ENCODE measurements around the gene ZFYVE28. TPM values are rescaled to one million over a fixed set of nuclear protein-coding genes. Genes with fewer than 3 reads are reported as not detected.
A peak's percentile ranks its signal among the peaks of the same experiment; 100 is the strongest.

ZFYVE28 gene
- total RNA-seq, 3 donors from 2014 or later = 12.3 to 14.1 (median 13.9) TPM

GRCh38 chr4:2262145-2262943, 156.1 kb downstream of the ZFYVE28 start:
- Histone ChIP-seq H3K27ac (peak overlapping the region; percentile 86 to 96), H3K36me3 (no peaks in the 10 kb centered on the region), H3K4me1 (peaks cover 11 to 16% of the 10 kb centered on the region in 2 donors), H3K4me3 (peak overlapping the region; percentile 90 to 99 (median 91)), H3K9me3 (no peaks in the 10 kb centered on the region), H3K27me3 (no peaks in the 10 kb centered on the region)
- intact Hi-C loops (cut with DNase I; ENCODE audit: low total_unique reads) = no loop called here
- DNase-seq (ENCODE audit: low spot score in 2 of 2) = peak; percentile 99 to 100
- TF ChIP-seq POLR2A (IDR thresholded peaks at IDR 0.05) (peak; percentile 36), POLR2AphosphoS5 (IDR thresholded peaks at IDR 0.05) (peak; percentile 60 to 71 (median 61))
- TF ChIP-seq, protein P1, sequence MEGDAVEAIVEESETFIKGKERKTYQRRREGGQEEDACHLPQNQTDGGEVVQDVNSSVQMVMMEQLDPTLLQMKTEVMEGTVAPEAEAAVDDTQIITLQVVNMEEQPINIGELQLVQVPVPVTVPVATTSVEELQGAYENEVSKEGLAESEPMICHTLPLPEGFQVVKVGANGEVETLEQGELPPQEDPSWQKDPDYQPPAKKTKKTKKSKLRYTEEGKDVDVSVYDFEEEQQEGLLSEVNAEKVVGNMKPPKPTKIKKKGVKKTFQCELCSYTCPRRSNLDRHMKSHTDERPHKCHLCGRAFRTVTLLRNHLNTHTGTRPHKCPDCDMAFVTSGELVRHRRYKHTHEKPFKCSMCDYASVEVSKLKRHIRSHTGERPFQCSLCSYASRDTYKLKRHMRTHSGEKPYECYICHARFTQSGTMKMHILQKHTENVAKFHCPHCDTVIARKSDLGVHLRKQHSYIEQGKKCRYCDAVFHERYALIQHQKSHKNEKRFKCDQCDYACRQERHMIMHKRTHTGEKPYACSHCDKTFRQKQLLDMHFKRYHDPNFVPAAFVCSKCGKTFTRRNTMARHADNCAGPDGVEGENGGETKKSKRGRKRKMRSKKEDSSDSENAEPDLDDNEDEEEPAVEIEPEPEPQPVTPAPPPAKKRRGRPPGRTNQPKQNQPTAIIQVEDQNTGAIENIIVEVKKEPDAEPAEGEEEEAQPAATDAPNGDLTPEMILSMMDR (IDR thresholded peaks at IDR 0.05) = no peak

DNA sequence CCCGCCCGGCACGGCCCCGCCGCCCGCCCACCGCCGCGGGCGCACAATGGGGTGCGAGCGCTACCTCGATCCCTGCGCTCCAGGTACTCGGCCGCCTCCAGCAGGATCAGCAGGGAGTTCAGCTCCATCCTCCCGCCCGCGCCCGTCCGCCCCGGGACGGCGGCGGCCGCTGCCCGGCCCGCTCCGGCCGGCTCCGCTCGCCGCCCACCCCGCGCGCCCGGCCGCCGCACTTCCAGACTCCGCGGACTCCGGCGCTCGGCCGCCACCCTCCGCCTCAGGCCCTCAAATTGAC, 156.6 kb downstream of the ZFYVE28 start, which contains the start of gene MXD4:
Gene MXD4 (minus strand): TSS at position 257 of the 292 bp plus-strand sequence. CDS start 129 bp downstream, at position 128.
- peaks cover 17 to 22% of the 10 kb centered on the region in 2 donors for H3K4me1 ChIP-seq

GRCh38 chr4:2261110-2261852, 157.2 kb downstream of the ZFYVE28 start:
- DNase-seq (ENCODE audit: low spot score in 2 of 2) = peak in 1 of 2 donors; percentile 58
- intact Hi-C loops (cut with DNase I; ENCODE audit: low total_unique reads) = no loop called here
- Histone ChIP-seq H3K27me3 (no peaks in the 10 kb centered on the region), H3K4me3 (peak overlapping the region; percentile 90 to 99 (median 91)), H3K27ac (peak overlapping the region; percentile 85 to 96), H3K4me1 (peaks cover 22 to 24% of the 10 kb centered on the region in 2 donors), H3K36me3 (no peaks in the 10 kb centered on the region), H3K9me3 (no peaks in the 10 kb centered on the region)
- TF ChIP-seq, protein P1 (IDR thresholded peaks at IDR 0.05) = no peak
- TF ChIP-seq POLR2AphosphoS5 (IDR thresholded peaks at IDR 0.05) = no peak
- no peak for TF ChIP-seq POLR2A (IDR thresholded peaks at IDR 0.05)

More for the DNA sequence above, 156.6 kb downstream of the ZFYVE28 start, which contains the start of gene MXD4:
- TF ChIP-seq, protein P1 (IDR thresholded peaks at IDR 0.05) = no peak
- TF ChIP-seq POLR2A (IDR thresholded peaks at IDR 0.05) (no peak), POLR2AphosphoS5 (IDR thresholded peaks at IDR 0.05) (no peak)
- Histone ChIP-seq H3K27me3 (no peaks in the 10 kb centered on the region), H3K4me3 (peak within 1 kb of the TSS; percentile 90 to 99 (median 91)), H3K36me3 (no peaks in the 10 kb centered on the region), H3K9me3 (no peaks in the 10 kb centered on the region), H3K27ac (peak within 1 kb of the TSS; percentile 86 to 96)
- intact Hi-C loops (cut with DNase I; ENCODE audit: low total_unique reads) = no loop called here
- DNase-seq (ENCODE audit: low spot score in 2 of 2) = no peak

GRCh38 chr4:2260344-2261109, 157.9 kb downstream of the ZFYVE28 start:
- intact Hi-C loops (cut with DNase I; ENCODE audit: low total_unique reads) = no loop called here
- TF ChIP-seq POLR2AphosphoS5 (IDR thresholded peaks at IDR 0.05) (no peak), POLR2A (IDR thresholded peaks at IDR 0.05) (no peak)
- TF ChIP-seq, protein P1 (IDR thresholded peaks at IDR 0.05) = no peak
- Histone ChIP-seq H3K27ac (peak overlapping the region; percentile 85 to 96), H3K36me3 (no peaks in the 10 kb centered on the region), H3K4me3 (peak overlapping the region; percentile 90 to 99 (median 91)), H3K9me3 (no peaks in the 10 kb centered on the region), H3K4me1 (peaks cover 26 to 29% of the 10 kb centered on the region in 2 donors), H3K27me3 (no peaks in the 10 kb centered on the region)
- DNase-seq (ENCODE audit: low spot score in 2 of 2) = peak in 1 of 2 donors; percentile 43
